Esophagus squamous epithelium (tissue), 5 donors: ENCODE results near the gene COX7A2L. TPM values are rescaled to one million over a fixed set of nuclear protein-coding genes. Genes with fewer than 3 reads are reported as not detected.

ENCODE experiments used
- DNase-seq: peaks from one replicate; lab custom pipeline; 2025; lab: John Stamatoyannopoulos, UW
- H3K27ac ChIP-seq, 4 donors: fragments of 200-600 bp; sonication (generic); one replicate each; pipeline ENCODE4 v1.5.1; 2016 to 2019; ENCODE audit warnings: mild to moderate bottlenecking in 1 of 4
- H3K27me3 ChIP-seq, 4 donors: fragments of 200-600 bp; sonication (generic); 1 replicate in 3 of 4; 2 replicates in 1 of 4; pipeline versions ENCODE4 v1.5.1 to v1.6.0; 2017 to 2021; ENCODE audit warnings: antibody characterized with exemption in 1 of 4
- H3K36me3 ChIP-seq, 3 donors: fragments of 200-600 bp; sonication (generic); one replicate each; pipeline ENCODE4 v1.5.1; 2016 to 2019
- H3K4me1 ChIP-seq, 3 donors: fragments of 200-600 bp; sonication (generic); one replicate each; pipeline ENCODE4 v1.5.1; 2017 to 2019
- H3K4me3 ChIP-seq, 4 donors: fragments of 200-600 bp; sonication (generic); 1 replicate in 3 of 4; 2 replicates in 1 of 4; pipeline ENCODE4 v1.5.1; 2016 to 2019; ENCODE audit warnings: mild to moderate bottlenecking in 2 of 4, moderate library complexity in 1 of 4
- H3K9me3 ChIP-seq, 3 donors: fragments of 200-600 bp; sonication (generic); one replicate each; pipeline ENCODE4 v1.5.1; 2016 to 2019
- POLR2A ChIP-seq, 4 donors: fragments of 450-650 bp; IDR thresholded peaks; one replicate each; pipeline ENCODE4 v1.6.1; 2017; ENCODE audit warnings: antibody characterized with exemption in 4 of 4, mild to moderate bottlenecking in 4 of 4, moderate library complexity in 3 of 4
- WGBS, 2 donors: methylation state at CpG; one replicate each; pipeline ENCODE4 v1.1.5; 2018; 5-methylcytosine and 5-hydroxymethylcytosine counted together
- intact Hi-C: fragments of 100-400 bp; cut with DNase I; formaldehyde crosslinking; loops from one replicate; pipeline ENCODE4 v1.15.0; 2022
- total RNA-seq, 4 donors: library from RNA; depleted of rRNA; stranded (reverse); fragments of >200 nt; gene quantifications; one replicate each; pipeline ENCODE4 v1.1.0, GENCODE V29; 2016
- TF ChIP-seq, protein P1 (sequence below), 6 experiments: fragments of 450-650 bp in 4 of 6; fragments of 200-600 bp in 2 of 6; sonication (generic) in 2 of 6; IDR thresholded peaks; one replicate each; pipeline ENCODE4 v1.5.1; 2016 to 2019; ENCODE audit warnings: antibody characterized with exemption in 6 of 6, mild to moderate bottlenecking in 4 of 6, moderate library complexity in 4 of 6
- donor health status: DM: yes; HTN: yes; CAD: no.

Gene COX7A2L
- total RNA-seq, 4 donors from 2014 or later: 51.3 to 152 (median 104) TPM

DNA sequence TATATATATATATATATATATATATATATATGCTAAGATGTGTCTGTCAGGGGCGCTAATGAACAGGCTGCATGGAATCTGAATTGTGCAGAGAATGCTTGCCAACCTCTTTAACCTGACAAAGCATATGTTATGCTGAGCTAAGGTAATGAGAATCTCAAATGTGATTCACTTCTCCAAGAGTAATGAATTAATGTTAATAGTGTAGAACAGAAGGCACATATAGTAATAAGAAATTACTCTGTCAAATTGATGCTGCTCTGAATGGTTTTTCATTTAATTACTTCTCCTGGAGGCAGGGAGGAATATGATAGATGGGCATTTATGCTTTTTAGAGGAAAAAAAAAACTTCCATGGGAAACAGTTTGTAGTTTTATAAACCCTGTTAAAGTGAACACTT is 35.4 kb downstream of the COX7A2L start:
- no peak for DNase-seq
- no peaks in the 10 kb centered on the region for H3K9me3 ChIP-seq
- peaks cover 0 to 14% (median 0%) of the 10 kb centered on the region in 3 donors for H3K4me1 ChIP-seq
- WGBS, 2 donors: 86% methylated on average over 1 of the region's 1 CpG; no CpG with 5 or more reads in 1 of the 2 donors
- H3K27me3 ChIP-seq: no peaks in the 10 kb centered on the region
- intact Hi-C loops: loop anchor here (10.0 kb wide), 1 partner anchor 231 kb away; no protein-coding TSS in a partner anchor
- H3K27ac ChIP-seq: no peak overlapping the region
- TF ChIP-seq, protein P1, sequence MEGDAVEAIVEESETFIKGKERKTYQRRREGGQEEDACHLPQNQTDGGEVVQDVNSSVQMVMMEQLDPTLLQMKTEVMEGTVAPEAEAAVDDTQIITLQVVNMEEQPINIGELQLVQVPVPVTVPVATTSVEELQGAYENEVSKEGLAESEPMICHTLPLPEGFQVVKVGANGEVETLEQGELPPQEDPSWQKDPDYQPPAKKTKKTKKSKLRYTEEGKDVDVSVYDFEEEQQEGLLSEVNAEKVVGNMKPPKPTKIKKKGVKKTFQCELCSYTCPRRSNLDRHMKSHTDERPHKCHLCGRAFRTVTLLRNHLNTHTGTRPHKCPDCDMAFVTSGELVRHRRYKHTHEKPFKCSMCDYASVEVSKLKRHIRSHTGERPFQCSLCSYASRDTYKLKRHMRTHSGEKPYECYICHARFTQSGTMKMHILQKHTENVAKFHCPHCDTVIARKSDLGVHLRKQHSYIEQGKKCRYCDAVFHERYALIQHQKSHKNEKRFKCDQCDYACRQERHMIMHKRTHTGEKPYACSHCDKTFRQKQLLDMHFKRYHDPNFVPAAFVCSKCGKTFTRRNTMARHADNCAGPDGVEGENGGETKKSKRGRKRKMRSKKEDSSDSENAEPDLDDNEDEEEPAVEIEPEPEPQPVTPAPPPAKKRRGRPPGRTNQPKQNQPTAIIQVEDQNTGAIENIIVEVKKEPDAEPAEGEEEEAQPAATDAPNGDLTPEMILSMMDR (IDR thresholded peaks at IDR 0.05): no peak
- TF ChIP-seq POLR2A (IDR thresholded peaks at IDR 0.05): no peak
- H3K4me3 ChIP-seq: no peak overlapping the region
- peaks cover 0 to 33% (median 4%) of the 10 kb centered on the region in 3 donors for H3K36me3 ChIP-seq

DNA sequence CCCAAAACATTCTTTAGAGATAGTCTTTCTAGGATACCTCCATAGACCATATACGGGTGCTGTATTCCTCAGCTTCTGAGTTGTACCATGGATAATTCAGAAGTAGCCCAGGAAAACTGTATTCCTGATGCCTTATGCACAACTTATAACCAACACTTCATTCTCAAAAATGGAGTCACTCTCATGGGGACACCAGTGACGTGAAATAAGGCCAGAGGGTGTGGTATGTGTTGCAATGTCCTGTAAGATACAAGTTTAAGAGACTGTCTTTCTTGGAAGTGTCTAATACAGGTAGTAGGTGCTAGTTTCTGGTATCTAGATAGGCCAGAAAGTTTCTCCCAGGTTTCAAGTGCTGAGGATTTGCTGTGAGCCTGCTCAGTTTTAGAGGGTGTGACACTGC is 36.1 kb downstream of the COX7A2L start:
- Histone ChIP-seq H3K27ac (no peak overlapping the region), H3K27me3 (no peaks in the 10 kb centered on the region), H3K4me1 (peaks cover 0 to 14% (median 0%) of the 10 kb centered on the region in 3 donors), H3K4me3 (no peak overlapping the region), H3K36me3 (peaks cover 0 to 29% (median 3%) of the 10 kb centered on the region in 3 donors), H3K9me3 (no peaks in the 10 kb centered on the region)
- 67 to 85% methylated on average over 2 of the region's 2 CpGs for WGBS, 2 donors
- DNase-seq: no peak
- TF ChIP-seq POLR2A (IDR thresholded peaks at IDR 0.05): no peak
- TF ChIP-seq, protein P1 (IDR thresholded peaks at IDR 0.05): no peak
- intact Hi-C loops: loop anchor here (10.0 kb wide), 1 partner anchor 230 kb away; no protein-coding TSS in a partner anchor

DNA sequence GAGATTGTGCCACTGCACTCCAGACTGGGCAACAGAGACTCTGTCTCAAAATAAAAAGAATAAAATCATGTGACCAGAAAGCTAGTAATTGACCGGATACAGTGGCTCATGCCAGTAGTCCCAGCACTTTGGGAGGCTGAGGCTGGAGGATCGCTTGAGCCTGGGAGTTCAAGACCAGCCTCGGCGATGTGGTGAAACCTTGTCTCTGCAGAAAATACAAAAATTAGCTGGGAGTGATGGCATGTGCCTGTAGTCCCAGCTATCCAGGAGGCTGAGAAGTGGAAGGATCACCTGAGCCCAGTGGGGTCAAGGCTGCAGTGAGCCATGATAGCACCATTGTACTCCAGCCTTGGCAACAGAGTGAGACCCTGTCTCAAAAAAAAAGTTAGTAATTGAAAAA is 36.8 kb downstream of the COX7A2L start:
- intact Hi-C loops: loop anchor here (10.0 kb wide), 1 partner anchor 229 kb away; no protein-coding TSS in a partner anchor
- no peak for DNase-seq
- Histone ChIP-seq H3K36me3 (peaks cover 0 to 27% (median under 1%) of the 10 kb centered on the region in 3 donors), H3K9me3 (no peaks in the 10 kb centered on the region), H3K4me3 (no peak overlapping the region), H3K27ac (no peak overlapping the region), H3K27me3 (no peaks in the 10 kb centered on the region), H3K4me1 (peaks cover 0 to 14% (median 0%) of the 10 kb centered on the region in 3 donors)
- WGBS, 2 donors: 98 to 100% methylated on average over 4 of the region's 4 CpGs
- TF ChIP-seq POLR2A (IDR thresholded peaks at IDR 0.05): no peak
- TF ChIP-seq, protein P1 (IDR thresholded peaks at IDR 0.05): no peak

DNA sequence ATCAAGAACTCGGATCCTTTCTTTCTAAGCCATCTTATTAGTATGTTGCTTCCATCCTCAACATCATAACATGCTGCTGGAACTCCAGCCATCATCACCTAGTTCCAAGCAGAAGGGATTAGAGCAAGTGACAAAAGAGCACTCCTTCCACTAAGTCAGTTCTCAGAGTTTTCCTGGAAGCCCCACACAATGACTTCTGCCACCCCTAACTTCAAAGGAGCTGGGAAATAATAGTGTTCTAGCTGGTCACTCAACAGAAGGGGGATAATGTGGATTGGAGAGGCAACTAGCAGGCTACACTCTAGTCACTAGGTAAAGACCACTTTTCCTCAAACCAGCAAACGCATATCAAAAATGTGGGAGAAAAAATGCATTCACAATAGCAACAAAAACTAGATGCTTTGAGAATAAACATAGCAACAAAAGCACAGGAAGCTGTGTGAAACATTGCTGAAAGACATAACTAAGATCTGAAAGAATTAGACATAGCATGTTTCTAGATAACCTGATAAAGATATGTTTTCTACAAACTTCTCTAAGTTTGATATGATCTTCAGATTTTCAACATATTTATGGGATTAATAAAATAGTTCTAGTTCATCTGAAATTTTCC is 39.5 kb downstream of the COX7A2L start:
- intact Hi-C loops: loop anchor here (10.0 kb wide), 1 partner anchor 227 kb away; no protein-coding TSS in a partner anchor
- Histone ChIP-seq H3K4me1 (no peaks in the 10 kb centered on the region), H3K9me3 (no peaks in the 10 kb centered on the region), H3K27ac (no peak overlapping the region), H3K27me3 (no peaks in the 10 kb centered on the region), H3K4me3 (no peak overlapping the region), H3K36me3 (peaks cover 0 to 47% (median 3%) of the 10 kb centered on the region in 3 donors)
- WGBS, 2 donors: 67 to 82% methylated on average over 2 of the region's 2 CpGs
- DNase-seq: no peak
- TF ChIP-seq, protein P1 (IDR thresholded peaks at IDR 0.05): no peak
- TF ChIP-seq POLR2A (IDR thresholded peaks at IDR 0.05): no peak

DNA sequence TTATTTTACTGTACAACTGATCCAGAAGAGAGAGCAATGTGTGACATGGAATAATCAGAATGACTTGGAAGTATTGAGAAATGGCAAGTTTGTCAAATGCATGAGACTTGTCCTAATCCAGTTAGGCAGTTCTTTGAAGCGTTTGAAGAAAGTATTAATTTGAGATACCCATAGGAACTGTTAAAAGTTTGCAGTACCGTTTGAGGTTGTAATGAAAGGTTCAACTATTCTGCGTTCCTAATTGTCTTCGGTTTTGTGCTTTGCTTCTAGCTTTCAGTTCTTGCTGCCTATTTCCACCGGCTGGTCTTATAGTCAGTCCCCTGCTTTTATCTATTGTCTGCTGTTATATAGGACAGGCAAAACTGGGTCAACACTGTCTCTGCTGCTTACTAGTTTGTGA is 41.8 kb downstream of the COX7A2L start:
- H3K36me3 ChIP-seq: peaks cover 0 to 51% (median 3%) of the 10 kb centered on the region in 3 donors
- intact Hi-C loops: no loop called here
- H3K4me1 ChIP-seq: no peaks in the 10 kb centered on the region
- WGBS, 2 donors: 93 to 98% methylated on average over 5 of the region's 5 CpGs
- no peaks in the 10 kb centered on the region for H3K27me3 ChIP-seq
- H3K9me3 ChIP-seq: no peaks in the 10 kb centered on the region
- no peak for DNase-seq
- no peak overlapping the region for H3K4me3 ChIP-seq
- no peak overlapping the region for H3K27ac ChIP-seq
- no peak for TF ChIP-seq POLR2A (IDR thresholded peaks at IDR 0.05)
- TF ChIP-seq, protein P1 (IDR thresholded peaks at IDR 0.05): no peak
